ENCODE measurements around the gene SLC9A8.
"Not testable (repeated sequence)": the region's sequence is repeated elsewhere in the genome, so short reads cannot be mapped to it uniquely, and the experiment has no call there.

SLC9A8 gene

GRCh38 chr20:49812507-49813304 lies at the start of gene SLC9A8:
TSS of gene SLC9A8 (plus strand) at chr20:49812828. CDS start at chr20:49812923, 95 bp downstream.
- DNase-seq: peak; percentile 88

GRCh38 chr20:49762940-49763766 lies 49.5 kb upstream of the SLC9A8 start:
- DNase-seq: no peak

GRCh38 chr20:49765413-49765736 lies 47.3 kb upstream of the SLC9A8 start:
- DNase-seq: no peak

- DNase-seq: no peak
These were observed 46.6 kb upstream of the SLC9A8 start for GRCh38 chr20:49765846-49766541.

- no peak for DNase-seq
These were observed 45.6 kb upstream of the SLC9A8 start for GRCh38 chr20:49766979-49767521.

GRCh38 chr20:49768204-49769047 lies 44.2 kb upstream of the SLC9A8 start:
- DNase-seq: no peak

GRCh38 chr20:49769048-49769581 lies 43.5 kb upstream of the SLC9A8 start:
- DNase-seq: no peak

GRCh38 chr20:49770634-49771033 lies 42.0 kb upstream of the SLC9A8 start:
- DNase-seq: no peak

GRCh38 chr20:49774213-49774612 lies 38.4 kb upstream of the SLC9A8 start:
- DNase-seq: not testable (repeated sequence)

GRCh38 chr20:49775229-49775693 lies 37.4 kb upstream of the SLC9A8 start:
- DNase-seq: no peak

- DNase-seq: no peak
These were observed 32.7 kb upstream of the SLC9A8 start for GRCh38 chr20:49779972-49780371.

GRCh38 chr20:49781676-49782075 lies 31.0 kb upstream of the SLC9A8 start:
- no peak for DNase-seq

- DNase-seq: not testable (repeated sequence)
These were observed 30.2 kb upstream of the SLC9A8 start for GRCh38 chr20:49782439-49782838.

- DNase-seq: not testable (repeated sequence)
These were observed 29.3 kb upstream of the SLC9A8 start for GRCh38 chr20:49783021-49783995.

GRCh38 chr20:49784291-49784690 lies 28.3 kb upstream of the SLC9A8 start:
- no peak for DNase-seq

- no peak for DNase-seq
These were observed 27.3 kb upstream of the SLC9A8 start for GRCh38 chr20:49785149-49785851.

- DNase-seq: no peak
These were observed 26.8 kb upstream of the SLC9A8 start for GRCh38 chr20:49785852-49786175.

GRCh38 chr20:49786196-49786595 lies 26.4 kb upstream of the SLC9A8 start:
- no peak for DNase-seq

- no peak for DNase-seq
These were observed 25.8 kb upstream of the SLC9A8 start for GRCh38 chr20:49786668-49787370.

Measured in amniotic stem cell (primary cell).